Gastroesophageal sphincter (tissue), 4 donors: ENCODE measurements around the gene ULK4. TPM values are rescaled to one million over a fixed set of nuclear protein-coding genes. Genes with fewer than 3 reads are reported as not detected.

Experiments used
- ATAC-seq: fragments of 150-250 bp; one replicate; pipeline ENCODE4 v1.9.1; 2016; ENCODE audit warnings: mild to moderate bottlenecking, moderate library complexity
- H3K27ac ChIP-seq, 4 donors: fragments of 200-600 bp; sonication (generic) in 3 of 4; 1 replicate in 3 of 4; 2 replicates in 1 of 4; pipeline ENCODE4 v1.5.1; 2016 to 2019
- H3K27me3 ChIP-seq: fragments of 200-600 bp; sonication (generic); one replicate; pipeline ENCODE4 v1.5.1; 2019
- H3K36me3 ChIP-seq, 2 donors: fragments of 200-600 bp; sonication (generic); one replicate each; pipeline ENCODE4 v1.5.1; 2019; ENCODE audit warnings: control low read depth in 1 of 2
- H3K4me1 ChIP-seq, 3 donors: fragments of 200-600 bp; sonication (generic); 1 replicate in 2 of 3; 2 replicates in 1 of 3; pipeline ENCODE4 v1.5.1; 2016 to 2019; ENCODE audit warnings: control low read depth in 2 of 3
- H3K4me3 ChIP-seq, 2 donors: fragments of 200-600 bp; sonication (generic); one replicate each; pipeline ENCODE4 v1.5.1; 2019; ENCODE audit warnings: mild to moderate bottlenecking in 1 of 2, moderate library complexity in 1 of 2
- H3K9me3 ChIP-seq, 3 donors: fragments of 200-600 bp; sonication (generic); one replicate each; pipeline ENCODE4 v1.5.1; 2017 to 2019; ENCODE audit warnings: control low read depth in 2 of 3
- EP300 ChIP-seq: sonication (generic); formaldehyde crosslinking; IDR thresholded peaks from one replicate; pipeline ENCODE4 v1.6.1; 2017; ENCODE audit warnings: antibody characterized with exemption, mild to moderate bottlenecking
- POLR2A ChIP-seq, 2 donors: fragments of 450-650 bp; IDR thresholded peaks; one replicate each; pipeline ENCODE4 v1.6.1; 2017; ENCODE audit warnings: antibody characterized with exemption in 2 of 2, mild to moderate bottlenecking in 2 of 2, moderate library complexity in 1 of 2
- POLR2AphosphoS5 ChIP-seq: sonication (generic); formaldehyde crosslinking; IDR thresholded peaks from one replicate; pipeline ENCODE4 v1.6.1; 2017; ENCODE audit warnings: antibody characterized with exemption
- WGBS, 2 donors: methylation state at CpG; one replicate each; pipeline ENCODE4 v1.1.5; 2018; ENCODE audit warnings: low coverage in 1 of 2; 5-methylcytosine and 5-hydroxymethylcytosine counted together
- total RNA-seq, 4 donors: library from RNA; depleted of rRNA; stranded (reverse); fragments of >200 nt; gene quantifications; one replicate each; pipeline ENCODE4 v1.1.0, GENCODE V29; 2016
- TF ChIP-seq, protein P1 (sequence below), 4 experiments: fragments of 200-600 bp in 2 of 4; fragments of 450-650 bp in 2 of 4; sonication (generic) in 1 of 4; IDR thresholded peaks; one replicate each; pipeline ENCODE4 v1.5.1; 2017 to 2019; ENCODE audit warnings: antibody characterized with exemption in 4 of 4, mild to moderate bottlenecking in 2 of 4, moderate library complexity in 2 of 4

Gene ULK4
- total RNA-seq, 4 donors from 2014 or later, result 3.8 to 15.4 (median 8.8) TPM

DNA sequence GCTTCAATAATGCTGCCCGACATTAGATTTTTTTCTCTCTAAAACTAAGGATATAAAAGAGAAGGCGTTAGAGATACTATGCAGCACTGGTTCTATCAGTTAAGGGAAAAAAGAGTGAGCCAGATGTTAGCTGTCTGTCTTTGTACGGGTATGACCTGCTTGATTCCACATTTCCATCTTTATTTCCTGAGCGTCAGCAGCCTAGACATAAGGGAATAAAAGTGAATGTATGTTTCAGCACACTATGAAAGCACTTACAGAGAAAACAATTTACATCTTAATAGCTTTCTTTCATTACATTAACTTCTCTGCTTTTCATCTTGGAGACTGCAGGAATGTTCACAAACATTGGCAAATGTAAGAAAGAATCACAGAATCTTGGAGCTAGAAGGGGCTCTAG is 443.3 kb downstream of the ULK4 start:
- Histone ChIP-seq H3K4me1 (no peaks in the 10 kb centered on the region), H3K27ac (no peak overlapping the region), H3K9me3 (no peaks in the 10 kb centered on the region), H3K36me3 (no peaks in the 10 kb centered on the region), H3K4me3 (no peak overlapping the region), H3K27me3 (no peaks in the 10 kb centered on the region)
- no peak for ATAC-seq
- no peak for TF ChIP-seq POLR2A (IDR thresholded peaks at IDR 0.05)
- TF ChIP-seq, protein P1, sequence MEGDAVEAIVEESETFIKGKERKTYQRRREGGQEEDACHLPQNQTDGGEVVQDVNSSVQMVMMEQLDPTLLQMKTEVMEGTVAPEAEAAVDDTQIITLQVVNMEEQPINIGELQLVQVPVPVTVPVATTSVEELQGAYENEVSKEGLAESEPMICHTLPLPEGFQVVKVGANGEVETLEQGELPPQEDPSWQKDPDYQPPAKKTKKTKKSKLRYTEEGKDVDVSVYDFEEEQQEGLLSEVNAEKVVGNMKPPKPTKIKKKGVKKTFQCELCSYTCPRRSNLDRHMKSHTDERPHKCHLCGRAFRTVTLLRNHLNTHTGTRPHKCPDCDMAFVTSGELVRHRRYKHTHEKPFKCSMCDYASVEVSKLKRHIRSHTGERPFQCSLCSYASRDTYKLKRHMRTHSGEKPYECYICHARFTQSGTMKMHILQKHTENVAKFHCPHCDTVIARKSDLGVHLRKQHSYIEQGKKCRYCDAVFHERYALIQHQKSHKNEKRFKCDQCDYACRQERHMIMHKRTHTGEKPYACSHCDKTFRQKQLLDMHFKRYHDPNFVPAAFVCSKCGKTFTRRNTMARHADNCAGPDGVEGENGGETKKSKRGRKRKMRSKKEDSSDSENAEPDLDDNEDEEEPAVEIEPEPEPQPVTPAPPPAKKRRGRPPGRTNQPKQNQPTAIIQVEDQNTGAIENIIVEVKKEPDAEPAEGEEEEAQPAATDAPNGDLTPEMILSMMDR (IDR thresholded peaks at IDR 0.05), result no peak
- TF ChIP-seq EP300, result no peak
- no peak for TF ChIP-seq POLR2AphosphoS5
- WGBS, 2 donors, result 48 to 54% methylated on average over 4 of the region's 4 CpGs

DNA sequence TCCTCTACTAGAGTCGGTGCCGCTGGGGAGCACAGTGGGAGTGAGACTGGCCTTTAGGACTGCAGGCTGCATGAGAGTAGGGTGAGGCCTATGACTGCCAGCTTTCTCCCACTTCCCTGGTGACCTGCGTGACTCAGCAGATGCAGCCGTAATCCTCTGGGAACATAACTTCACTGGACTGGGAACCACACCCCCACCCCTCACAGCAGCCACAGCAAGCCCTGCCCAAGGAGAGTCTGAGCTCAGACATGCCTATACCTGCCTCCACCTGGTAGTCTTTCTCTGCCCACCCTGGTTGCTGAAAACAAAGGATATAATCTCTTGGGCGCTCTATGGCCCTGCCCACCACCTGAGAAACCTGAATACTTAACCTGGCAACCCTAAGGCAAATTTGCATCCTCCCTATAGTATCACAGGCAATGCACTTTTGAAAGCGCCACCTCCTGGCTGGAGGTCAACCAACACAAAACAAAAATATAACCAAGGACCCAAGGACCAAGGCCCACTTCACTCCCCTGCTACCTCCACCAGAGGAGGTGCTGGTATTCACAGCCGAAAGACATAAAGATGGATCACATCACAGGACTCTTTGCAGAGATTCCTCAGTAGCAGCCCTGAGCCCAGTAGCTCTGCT is 453.7 kb downstream of the ULK4 start:
- H3K36me3 ChIP-seq, result no peaks in the 10 kb centered on the region
- TF ChIP-seq, protein P1 (IDR thresholded peaks at IDR 0.05), result no peak
- TF ChIP-seq EP300 (no peak), POLR2A (IDR thresholded peaks at IDR 0.05) (no peak), POLR2AphosphoS5 (no peak)
- H3K9me3 ChIP-seq, result peaks cover 0 to 10% (median 0%) of the 10 kb centered on the region in 3 donors
- no peak overlapping the region for H3K27ac ChIP-seq
- no peaks in the 10 kb centered on the region for H3K4me1 ChIP-seq
- no peak overlapping the region for H3K4me3 ChIP-seq
- 73% methylated on average over 2 of the region's 7 CpGs; no CpG with 5 or more reads in 1 of the 2 donors for WGBS, 2 donors
- no peak for ATAC-seq
- H3K27me3 ChIP-seq, result no peaks in the 10 kb centered on the region

DNA sequence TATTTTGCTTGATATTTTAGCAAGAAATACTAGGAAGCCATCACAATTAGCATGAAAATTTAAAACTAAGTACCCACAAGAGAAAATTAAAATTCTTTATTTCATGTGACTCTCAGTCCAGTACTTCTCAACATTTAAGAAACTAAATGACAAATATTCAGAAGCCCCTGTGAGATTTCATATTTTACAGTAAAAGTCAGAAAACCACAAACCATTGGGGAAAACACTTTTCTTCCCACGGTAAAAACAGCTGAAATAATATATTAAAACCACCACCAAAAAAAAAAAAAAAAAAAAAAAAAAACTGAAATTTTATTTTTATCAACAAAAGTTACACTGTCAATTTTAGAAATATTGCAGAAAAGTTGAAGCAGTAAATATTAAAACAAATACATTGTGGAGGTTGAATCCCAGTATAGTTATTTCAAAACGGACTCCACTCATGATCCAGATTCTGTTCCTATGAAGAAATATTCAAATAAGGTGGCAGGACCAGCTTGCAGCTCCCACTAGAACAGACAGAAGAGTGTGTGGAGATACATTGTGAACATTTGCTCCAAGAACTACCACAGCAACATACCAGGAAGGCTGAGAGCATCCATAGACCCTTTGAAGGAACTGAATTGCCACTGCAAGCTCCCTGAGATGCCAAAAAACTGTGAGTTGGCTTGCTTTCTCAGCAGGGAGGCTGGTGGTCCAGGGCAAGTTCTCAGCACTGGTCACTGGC is 454.4 kb downstream of the ULK4 start:
- H3K36me3 ChIP-seq, result no peaks in the 10 kb centered on the region
- H3K9me3 ChIP-seq, result peaks cover 0 to 8% (median 0%) of the 10 kb centered on the region in 3 donors
- H3K27me3 ChIP-seq, result no peaks in the 10 kb centered on the region
- WGBS, 2 donors, result 50 to 77% methylated on average over 1 to 2 of the region's 2 CpGs
- no peak for ATAC-seq
- no peak overlapping the region for H3K4me3 ChIP-seq
- no peaks in the 10 kb centered on the region for H3K4me1 ChIP-seq
- no peak overlapping the region for H3K27ac ChIP-seq
- TF ChIP-seq, protein P1 (IDR thresholded peaks at IDR 0.05), result no peak
- no peak for TF ChIP-seq POLR2A (IDR thresholded peaks at IDR 0.05)
- no peak for TF ChIP-seq POLR2AphosphoS5
- no peak for TF ChIP-seq EP300

DNA sequence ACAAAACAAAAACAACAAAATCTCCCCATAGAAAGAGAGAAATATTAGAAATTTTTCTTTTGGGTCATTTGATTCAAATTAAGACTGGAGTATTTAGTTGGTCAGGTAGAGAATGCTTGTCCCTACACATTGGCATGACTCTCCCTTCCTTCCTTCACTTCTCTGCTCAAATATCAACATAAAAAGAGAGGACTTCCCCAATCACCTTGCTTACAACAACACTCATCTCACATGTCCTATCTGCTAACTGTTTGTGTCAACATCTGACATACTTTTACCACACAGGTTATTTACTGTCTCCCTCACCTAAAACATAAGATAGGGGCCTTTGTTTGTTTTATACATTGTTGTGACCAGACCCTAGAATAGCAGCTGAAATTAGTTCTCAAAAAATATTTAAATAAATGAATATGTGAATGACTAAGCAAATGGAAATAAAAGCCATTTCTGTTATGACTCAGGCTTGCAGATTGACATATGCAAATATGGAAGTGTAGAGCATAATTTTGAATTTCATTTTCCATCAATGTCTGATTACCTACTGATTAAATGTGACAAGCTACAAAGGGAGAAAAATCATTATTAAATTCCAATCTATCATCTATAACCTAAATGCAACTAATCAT is 457.8 kb downstream of the ULK4 start:
- Histone ChIP-seq H3K27ac (no peak overlapping the region), H3K9me3 (peaks cover 0 to 2% (median 0%) of the 10 kb centered on the region in 3 donors), H3K4me1 (no peaks in the 10 kb centered on the region), H3K36me3 (no peaks in the 10 kb centered on the region), H3K4me3 (no peak overlapping the region), H3K27me3 (no peaks in the 10 kb centered on the region)
- no peak for ATAC-seq
- TF ChIP-seq, protein P1 (IDR thresholded peaks at IDR 0.05), result no peak
- TF ChIP-seq EP300 (no peak), POLR2AphosphoS5 (no peak), POLR2A (IDR thresholded peaks at IDR 0.05) (no peak)
